Ramos (cell line): Measurements from ENCODE around the gene NFKBIB.
"Not testable (repeated sequence)": the region's sequence is repeated elsewhere in the genome, so short reads cannot be mapped to it uniquely, and the experiment has no call there.

Source experiments
- in situ Hi-C: fragments of 300-500 bp; cut with MboI; formaldehyde crosslinking; loops from one replicate; pipeline ENCODE4 v1.14.3; 2022; ENCODE audit warnings: low sequenced_read_pairs; ENCODE audit not compliant: unreplicated experiment

The NFKBIB gene

DNA sequence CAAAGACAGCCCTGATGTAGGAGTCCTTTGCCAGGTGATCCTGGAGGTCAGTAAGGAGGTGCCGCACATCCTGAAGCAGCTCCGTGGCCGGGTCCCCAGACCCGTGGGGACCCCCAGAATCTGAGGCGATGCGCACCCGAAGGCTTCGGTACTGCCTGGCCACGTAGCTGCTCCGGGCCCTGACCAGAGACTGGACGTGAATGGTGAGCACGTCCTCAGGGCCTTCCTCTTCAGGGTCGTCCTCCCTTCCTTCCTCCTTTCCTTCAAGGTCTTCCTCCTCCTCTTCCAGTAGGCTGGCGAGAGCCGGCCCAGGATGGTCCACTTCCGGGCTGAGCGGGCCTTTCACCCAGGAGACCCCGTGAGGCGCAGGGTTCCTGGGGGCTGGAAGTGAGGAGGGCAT, 29.2 kb upstream of the NFKBIB start:
- in situ Hi-C loops = loop anchor here (25.0 kb wide), 1 partner anchor 958 kb away; the partner anchor contains the start of genes SIPA1L3 and WDR87

DNA sequence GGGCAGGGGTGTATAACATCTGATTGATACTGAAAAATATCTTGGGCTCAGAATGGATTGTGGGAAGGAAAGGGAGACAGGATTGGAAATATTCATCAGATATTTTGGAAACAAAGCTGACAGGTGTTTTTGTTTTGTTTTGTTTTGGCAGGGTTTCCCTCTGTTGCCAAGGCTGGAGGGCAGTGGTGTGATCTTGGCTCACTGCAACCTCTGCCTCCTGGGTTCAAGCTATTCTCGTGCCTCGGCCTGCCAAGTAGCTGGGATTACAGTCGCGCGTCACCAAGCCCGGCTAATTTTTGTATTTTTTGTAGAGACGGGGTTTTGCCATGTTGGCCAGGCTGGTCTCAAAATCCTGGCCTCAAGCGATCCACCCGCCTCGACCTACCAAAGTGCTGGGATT, 26.4 kb upstream of the NFKBIB start:
- in situ Hi-C loops = loop anchor here (25.0 kb wide), 1 partner anchor 961 kb away; the partner anchor contains the start of genes SIPA1L3 and WDR87

DNA sequence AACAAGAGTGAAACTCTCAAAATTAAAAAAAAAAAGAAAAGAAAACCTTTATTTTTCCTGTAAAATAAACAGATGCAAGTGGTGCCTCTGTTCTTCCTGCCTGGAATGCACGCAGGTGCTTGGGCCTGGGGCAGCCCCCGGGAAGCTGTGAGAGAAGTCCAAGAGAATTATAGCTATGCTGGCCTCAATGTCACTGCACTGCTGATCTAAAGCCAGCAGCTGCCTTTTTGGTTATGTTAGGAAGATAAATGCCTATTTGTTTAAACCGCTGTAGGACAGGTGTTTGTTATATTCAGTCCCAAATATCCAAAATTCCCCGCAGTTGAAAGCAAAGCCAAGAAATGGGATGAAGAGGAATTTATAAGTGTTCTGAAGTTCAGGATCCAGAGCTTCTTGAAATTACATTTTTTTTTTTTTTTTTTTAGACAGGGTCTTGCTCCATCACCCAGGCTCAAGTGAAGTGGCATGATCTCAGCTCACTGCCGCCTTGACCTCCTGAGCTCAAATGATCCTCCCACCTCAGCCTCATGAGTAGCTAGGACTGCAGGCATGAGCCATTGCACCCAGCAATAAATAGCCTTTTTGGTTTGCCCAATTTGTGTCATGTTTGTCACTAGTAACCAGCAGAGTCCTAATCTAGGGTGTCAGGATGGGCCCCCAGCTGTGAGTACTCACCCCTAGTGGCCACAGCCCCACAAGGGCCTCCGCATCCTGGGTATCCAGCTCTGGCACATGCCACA, 23.9 kb upstream of the NFKBIB start:
- in situ Hi-C loops = no loop called here

DNA sequence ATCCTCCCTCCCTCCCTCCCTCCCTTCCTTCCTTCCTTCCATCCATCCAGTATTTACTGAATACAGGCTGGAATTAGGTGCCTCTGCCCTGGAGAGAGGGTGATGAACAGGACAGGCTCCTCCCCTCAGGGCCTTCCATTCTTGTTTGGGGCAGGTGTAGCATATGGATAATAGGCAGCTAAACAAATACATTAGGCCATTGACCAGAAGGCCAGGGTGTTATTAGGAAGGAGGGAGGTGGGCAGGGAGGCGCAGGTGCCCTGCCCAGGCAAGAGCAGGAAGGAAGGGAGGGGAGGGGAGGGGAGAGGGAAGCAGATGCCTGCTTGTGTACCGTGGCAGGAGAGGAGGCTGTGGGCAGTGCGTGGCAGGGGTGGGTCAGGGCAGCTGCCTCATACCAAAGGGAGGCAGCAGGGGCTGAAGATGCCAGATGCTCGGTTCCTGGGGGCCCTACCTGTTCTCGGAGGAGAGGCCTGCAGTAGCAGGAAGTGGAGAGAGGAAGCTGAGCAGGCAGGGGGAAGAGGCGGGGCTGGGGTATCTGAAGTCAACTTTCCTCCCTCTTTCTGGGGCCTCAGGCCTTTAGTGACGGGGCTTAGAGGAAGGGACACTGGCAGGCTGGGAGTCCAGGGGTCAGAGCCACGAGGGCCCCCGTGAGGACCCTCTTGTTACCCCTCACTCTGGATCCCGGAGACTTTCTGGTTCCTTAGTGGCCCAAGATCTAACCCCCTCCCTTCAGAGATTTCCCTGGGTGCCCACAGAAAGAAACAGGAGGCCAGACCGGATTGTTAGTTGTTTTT, 21.8 kb upstream of the NFKBIB start, which contains the start of gene RINL:
Gene RINL, minus strand, starts transcription at position 495 of the 794 bp plus-strand sequence. CDS start 1,533 bp downstream, outside the sequence.
- in situ Hi-C loops = no loop called here

DNA sequence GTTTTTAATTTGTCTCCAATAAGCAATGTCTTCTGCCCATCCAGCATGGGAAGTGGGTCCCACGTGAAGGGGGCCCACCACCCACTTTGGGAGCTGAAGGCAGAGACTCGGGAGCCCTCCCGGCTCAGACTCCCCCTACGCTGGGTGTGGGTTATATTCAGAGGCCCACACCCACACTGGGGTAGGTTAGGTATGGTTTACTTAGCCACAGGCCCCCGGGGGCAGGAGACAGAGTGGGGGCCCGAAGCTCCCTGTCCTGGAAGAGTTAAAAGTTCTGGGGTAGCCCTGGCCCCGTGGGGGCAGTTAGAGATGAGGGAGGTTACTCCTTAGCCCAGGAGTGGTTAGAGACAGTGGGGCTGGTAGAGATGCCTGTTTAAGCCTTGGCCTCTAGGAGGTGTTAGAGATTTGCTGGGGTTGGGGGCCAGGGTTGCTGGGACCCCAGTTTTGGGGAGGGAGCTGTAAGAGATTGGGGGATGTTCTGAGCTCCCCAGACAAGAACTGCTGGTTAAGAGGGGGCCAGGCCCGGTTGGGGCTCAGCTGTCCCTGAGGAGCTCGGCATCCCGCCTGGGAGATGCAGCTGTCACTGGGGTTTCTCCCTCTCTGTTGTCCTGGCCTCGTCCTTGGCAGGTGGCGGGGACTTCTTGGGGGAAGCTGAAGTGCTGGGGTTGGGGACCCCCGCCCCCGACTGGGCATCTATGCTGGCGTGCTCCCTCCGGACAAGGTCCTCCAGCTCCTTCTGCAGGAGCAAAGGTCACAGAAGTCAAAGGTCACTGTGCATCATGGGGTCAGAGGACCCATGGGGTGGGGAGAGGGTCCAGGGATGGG, 21.0 kb upstream of the NFKBIB start:
- in situ Hi-C loops = no loop called here

DNA sequence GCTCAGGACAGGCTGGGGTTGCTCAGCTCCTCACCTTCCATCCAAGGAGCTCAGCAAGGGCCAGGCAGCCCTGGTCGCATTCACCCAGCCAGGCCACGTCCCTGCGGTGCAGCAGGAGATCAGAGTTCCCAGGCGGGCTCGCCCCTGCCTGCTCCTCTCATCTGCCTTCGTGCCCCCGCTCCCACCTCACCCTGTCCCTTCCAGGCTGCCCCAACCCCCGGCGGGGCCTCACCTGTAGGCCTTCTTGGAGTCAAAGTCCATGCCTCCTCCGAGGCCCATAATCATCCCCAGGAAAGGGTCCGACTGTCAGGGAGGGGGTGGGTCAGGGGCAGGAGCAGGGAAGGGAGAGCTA, 20.4 kb upstream of the NFKBIB start:
- in situ Hi-C loops = no loop called here

DNA sequence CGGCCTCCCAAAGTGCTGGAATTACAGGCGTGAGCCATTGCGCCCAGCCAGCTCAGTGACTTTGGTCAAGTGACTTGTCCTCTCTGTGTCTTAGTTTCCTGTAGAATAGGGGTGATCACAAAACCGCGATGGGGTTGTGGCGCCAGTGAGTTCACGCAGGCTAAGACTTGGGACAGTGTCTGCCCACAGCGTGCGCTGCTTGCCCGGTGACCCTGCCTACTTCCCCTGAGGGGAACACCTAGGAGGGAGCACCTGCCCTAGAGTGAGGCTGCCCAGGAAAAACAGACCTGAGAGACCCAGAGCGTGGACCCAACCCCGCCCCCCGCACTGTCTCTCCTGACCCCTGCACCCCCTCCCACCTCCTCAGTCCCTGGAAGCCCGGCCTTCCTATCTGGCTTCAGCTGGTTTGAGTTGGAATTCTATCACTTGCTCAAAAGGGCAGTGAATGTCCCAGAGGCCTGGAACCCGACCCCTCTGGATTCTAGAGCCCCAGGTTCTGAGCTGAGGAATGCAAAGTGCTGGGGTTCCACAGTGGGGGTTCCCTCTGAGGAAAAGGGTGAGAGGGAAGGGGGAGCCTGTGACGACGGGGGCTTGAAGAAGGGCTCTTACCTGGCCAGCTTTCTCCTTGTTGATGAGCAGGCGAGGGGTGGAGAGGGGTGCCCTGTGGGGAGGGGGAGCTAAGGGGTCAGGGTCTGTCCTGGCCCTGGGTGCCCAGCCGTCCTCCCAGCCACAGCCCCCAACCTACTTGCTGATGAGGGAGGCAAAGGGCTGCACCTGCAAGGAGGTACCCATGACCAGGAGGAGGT, 19.5 kb upstream of the NFKBIB start:
- in situ Hi-C loops = no loop called here

DNA sequence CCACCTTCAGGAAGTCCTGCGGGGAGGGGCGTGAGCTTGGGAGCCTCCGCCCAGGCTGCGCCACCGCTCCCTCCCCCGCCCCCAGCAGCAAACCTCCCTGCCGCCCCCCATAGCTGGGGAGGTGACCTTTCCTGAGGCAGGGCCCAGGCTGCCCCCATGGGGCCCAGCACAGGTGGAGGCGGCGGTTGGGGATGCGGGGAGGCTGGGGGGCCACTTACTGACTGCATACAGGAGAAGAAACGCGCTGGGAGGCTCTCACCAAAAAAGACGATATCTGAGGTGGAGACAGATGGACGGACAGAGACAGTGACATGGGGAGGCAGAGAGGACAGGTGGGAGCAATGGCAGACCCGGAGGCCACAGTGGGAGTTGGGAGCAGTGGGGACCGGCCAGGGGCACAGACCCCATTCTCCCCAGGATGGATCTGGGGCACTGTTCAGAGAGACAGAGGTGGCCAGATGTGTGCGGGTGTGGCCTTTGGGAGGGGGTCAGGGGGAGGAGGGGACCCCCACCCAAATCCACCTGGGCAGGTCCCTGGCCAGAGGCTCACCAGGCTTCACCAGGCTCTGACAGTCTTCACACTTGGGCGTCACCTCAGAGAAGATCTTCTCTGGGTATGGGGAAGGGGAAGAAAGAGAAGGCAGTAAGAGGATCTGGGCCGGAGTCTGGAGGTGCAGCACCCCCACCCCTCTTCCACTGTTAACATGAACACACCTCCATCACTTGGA, 18.7 kb upstream of the NFKBIB start:
- in situ Hi-C loops = no loop called here

DNA sequence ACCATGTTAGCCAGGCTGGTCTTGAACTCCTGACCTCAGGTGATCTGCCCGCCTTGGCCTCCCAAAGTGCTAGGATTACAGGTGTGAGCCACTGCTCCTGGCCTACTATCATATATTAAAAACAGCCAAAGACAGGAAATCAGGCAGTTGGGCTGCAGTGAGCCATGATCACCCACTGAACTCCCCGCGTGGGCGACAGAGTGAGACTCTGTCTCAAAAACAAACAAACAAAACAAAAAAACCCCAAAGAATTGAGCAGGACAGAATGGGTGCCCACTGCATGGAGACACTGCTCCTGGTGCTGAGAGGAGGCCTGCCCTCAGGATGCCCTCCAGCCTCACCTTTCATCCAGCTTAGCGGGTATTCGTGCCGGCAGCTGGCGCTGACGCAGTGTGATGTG, 16.5 kb upstream of the NFKBIB start:
- in situ Hi-C loops = no loop called here

DNA sequence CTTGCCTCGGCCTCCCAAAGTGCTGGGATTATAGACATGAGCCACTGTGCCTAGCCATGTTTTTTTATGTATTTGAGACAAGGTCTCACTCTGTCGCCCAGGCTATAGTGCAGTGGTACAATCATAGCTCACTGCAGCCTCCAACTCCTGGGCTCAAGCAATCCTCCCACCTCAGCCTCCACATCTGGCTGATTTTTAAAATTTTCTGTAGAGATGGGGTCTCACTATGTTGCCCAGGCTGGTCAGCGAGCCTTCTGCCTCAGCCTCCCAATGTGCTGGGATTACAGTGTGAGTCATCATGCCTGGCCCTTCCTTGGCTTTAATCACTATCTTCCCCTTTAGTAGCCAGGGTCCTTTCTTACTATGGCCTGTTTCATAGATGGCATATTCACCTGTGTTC, 15.1 kb upstream of the NFKBIB start:
- in situ Hi-C loops = not testable (repeated sequence)

DNA sequence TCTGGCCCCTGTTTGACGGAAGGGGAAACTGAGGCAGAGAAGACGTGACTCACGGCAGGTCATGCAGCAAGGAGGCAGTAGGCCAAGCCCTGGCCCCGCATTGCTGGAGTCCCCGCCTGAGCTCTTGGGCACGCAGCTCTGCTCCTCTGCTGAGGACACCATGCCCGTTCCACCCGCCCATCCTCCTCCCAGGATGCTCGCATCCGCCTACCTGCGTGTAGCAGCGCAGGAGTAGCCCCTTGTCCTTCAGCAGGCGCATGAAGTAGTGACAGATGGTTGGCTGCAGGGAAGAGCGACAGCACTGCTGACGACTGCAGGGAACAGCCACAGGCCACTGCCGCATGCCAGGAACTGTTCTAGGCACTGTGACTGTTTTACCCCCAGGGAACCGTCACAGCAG, 10.9 kb upstream of the NFKBIB start:
- in situ Hi-C loops = no loop called here

DNA sequence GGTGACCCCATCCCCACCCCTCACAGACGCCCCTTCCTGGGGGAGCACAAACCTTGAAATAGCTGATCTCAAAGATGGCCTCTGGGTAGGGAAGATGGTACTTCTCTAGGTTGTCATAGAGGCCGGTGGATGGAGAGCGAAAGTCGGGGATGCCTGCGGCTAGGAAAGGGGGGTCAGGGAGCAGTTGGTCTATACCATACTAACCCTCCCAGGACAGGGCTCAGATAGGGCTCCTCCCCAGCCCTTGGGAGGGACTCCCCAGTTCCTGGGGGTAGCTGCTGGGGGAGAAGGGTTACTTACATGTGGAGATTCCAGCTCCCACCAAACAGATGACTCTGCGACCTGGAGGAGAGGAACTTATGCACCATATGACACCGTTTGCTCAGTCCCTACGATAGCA, 10.0 kb upstream of the NFKBIB start:
- in situ Hi-C loops = no loop called here

DNA sequence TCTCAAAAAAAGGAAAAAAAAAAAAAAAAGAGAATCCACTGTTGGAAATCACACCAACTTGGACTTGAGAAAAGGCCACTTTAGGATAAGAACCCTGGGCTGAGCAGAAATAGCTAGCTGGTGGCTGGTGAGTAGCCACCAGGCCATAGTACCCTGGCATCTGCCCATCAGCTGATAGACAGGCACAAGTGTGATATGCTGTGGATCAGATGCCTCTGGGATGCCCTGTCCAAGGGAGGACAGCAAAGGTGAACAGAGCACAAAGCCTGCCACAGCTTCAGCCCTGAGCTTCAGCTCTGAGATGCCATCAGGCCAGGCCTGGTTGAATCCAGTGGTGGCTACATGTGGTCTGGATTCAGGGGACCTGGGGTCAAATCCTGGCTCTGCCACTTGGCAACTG, 9.1 kb upstream of the NFKBIB start:
- in situ Hi-C loops = no loop called here

DNA sequence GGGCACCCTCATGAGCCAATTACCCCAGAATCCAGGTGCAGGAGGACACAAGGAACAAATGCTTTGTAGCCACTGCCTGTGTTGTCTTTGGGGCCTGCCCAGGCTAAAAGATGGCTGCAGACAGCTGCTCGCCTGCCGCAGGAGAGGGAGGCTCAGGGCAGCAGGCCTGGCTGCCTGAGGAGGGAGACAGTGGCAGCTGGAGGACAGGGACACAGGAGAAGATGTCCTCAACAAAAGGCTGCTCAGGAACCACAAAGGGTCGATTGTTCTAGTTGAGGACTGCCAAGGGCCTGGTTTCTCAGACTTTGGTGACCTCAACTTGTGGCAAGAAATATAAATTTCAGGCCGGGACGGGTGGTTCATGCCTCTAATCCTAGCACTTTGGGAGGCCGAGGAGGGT, 8.0 kb upstream of the NFKBIB start:
- in situ Hi-C loops = no loop called here

DNA sequence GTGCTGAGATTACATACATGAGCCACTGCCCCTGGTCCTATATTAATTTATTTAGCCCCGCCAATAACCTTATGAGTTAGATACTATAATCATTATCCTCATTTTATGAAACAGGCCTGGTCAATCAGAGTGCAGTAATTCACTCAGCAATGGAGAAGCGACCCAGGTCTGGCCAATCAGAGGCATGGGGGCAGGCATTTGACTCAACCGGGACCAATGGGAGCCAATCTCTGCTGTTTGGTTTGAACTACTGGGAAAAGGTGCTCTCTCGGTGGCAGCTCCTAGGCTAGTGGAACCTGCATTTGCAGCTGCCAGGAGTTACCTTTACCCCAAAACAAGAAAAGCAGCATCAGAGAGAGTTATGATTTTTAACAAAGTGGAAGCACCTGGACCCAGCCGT, 6.9 kb upstream of the NFKBIB start:
- in situ Hi-C loops = no loop called here

DNA sequence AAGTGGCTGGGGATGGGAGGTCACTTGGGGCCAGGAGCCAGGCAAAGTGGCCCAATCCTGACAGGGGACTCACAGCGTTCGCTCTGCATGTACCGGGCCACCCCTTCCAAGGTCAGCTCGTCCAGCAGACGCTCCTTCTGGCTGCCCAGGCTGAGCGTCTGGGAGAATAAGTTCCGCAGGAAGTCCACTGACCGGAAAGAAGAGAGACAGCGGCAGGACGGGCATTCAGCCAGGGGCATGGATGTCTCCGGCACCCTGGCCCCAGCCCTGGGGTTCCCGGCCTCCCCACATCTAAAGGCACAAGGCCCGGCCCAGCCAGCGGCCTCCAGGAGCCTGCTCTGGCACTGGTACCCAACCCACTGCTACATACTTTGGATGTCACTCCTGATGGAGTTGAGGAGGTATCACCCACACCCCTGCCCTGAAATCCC, 6.4 kb upstream of the NFKBIB start:
- in situ Hi-C loops = no loop called here

DNA sequence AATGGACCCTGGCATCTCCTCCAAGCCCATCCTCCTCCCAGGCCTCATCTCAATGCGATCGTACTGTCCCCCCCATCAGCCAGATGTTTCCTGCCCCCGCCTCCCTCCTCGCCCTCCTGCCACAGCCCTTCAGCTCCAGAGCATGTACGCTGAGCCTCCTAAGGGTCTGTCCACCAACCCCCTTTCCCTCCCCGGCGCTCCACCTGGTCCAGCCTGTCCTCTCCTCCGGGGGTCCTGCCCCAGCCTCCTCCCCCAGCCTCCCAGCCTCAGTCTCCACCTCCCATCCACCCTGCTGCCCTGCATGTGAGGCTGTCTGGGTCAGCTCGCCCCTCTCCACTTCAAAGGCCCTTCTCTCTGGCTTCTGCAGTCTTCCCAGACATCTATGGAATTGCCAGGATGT, 4.8 kb upstream of the NFKBIB start:
- in situ Hi-C loops = no loop called here

DNA sequence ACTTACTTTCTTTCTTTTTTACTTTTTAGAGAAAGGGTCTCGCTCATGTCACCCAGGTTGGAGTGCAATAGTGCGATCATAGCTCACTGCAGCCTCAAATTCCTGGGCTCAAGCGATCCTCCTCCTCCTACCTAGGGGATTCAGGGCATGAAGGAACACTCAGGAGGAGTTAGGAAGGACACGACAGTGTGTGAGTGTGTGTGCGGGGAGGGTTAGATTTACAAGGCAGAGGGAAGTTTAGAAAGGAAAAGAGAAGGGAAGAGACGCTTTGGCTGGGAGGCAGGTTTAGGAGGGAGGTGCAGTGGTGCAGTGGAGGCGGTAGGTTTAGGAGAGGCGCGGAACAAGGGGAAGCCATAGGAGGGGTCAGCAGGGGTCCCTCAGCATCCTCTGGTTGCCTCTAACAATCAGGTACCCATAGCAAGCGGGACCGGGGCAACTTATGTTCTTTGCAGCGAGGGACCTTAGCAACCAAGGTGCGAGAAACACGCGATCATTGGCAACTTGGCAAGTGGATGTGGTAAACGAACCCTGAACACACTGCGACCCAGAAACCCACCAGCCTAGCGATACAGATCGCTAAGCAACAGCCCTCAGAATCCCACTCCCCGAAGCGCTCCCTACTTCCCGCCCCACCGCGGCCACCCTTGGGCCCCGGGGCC, 852 bp upstream of the NFKBIB start:
- in situ Hi-C loops = no loop called here

DNA sequence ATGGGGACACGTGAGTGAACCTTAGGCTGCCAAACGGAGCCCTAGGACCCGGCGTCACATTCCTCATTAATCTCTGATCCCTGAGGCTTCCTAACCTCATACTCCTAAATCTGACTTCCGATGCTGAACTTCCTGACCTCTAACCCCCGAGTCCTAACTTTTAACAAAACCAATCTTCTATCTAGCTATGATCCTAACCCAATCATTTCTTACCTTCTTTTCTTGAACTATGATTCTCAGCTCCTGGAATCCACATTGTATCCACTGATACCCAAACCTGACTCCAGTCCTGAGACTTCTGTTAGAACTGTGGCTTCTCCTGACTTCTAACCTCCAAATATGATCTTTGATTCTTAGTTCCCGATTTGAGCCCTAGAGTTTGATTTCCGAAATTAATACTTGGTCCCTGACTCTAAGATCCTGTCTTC, 447 bp downstream of the NFKBIB start:
- in situ Hi-C loops = no loop called here
